NCI-H345 (cell line): ENCODE measurements around the gene LRRIQ1.
"Not testable (repeated sequence)": the region's sequence is repeated elsewhere in the genome, so short reads cannot be mapped to it uniquely, and the experiment has no call there.

Experiments
- DNase-seq: peaks from one replicate; lab custom pipeline; 2025; lab: John Stamatoyannopoulos, UW

The LRRIQ1 gene

GRCh38 chr12:85036234-85036707 lies at the start of gene LRRIQ1, which contains the start of gene TSPAN19:
LRRIQ1 (plus strand) TSS chr12:85036351; CDS start chr12:85038177, 1,826 bp downstream.
TSPAN19 (minus strand) TSS chr12:85036277; CDS start chr12:85029946, 6,331 bp downstream.
- DNase-seq: peak; percentile 94

- peak; percentile 50 for DNase-seq
Measured at GRCh38 chr12:84986586-84986985, 49.6 kb upstream of the LRRIQ1 start.

GRCh38 chr12:84994426-84994825 lies 41.7 kb upstream of the LRRIQ1 start:
- DNase-seq: peak; percentile 3

GRCh38 chr12:84995641-84996040 lies 40.5 kb upstream of the LRRIQ1 start:
- no peak for DNase-seq

GRCh38 chr12:84996759-84997158 lies 39.4 kb upstream of the LRRIQ1 start:
- no peak for DNase-seq

GRCh38 chr12:84998341-84998740 lies 37.8 kb upstream of the LRRIQ1 start:
- no peak for DNase-seq

- no peak for DNase-seq
Measured at GRCh38 chr12:85000729-85001128, 35.4 kb upstream of the LRRIQ1 start.

- no peak for DNase-seq
Measured at GRCh38 chr12:85002778-85003296, 33.3 kb upstream of the LRRIQ1 start.

- no peak for DNase-seq
Measured at GRCh38 chr12:85004204-85004603, 31.9 kb upstream of the LRRIQ1 start.

GRCh38 chr12:85005047-85005446 lies 31.1 kb upstream of the LRRIQ1 start:
- DNase-seq: not testable (repeated sequence)

GRCh38 chr12:85005615-85006014 lies 30.5 kb upstream of the LRRIQ1 start:
- DNase-seq: no peak

GRCh38 chr12:85006206-85006605 lies 29.9 kb upstream of the LRRIQ1 start:
- DNase-seq: no peak

GRCh38 chr12:85007836-85008235 lies 28.3 kb upstream of the LRRIQ1 start:
- no peak for DNase-seq

- no peak for DNase-seq
Measured at GRCh38 chr12:85016413-85016812, 19.7 kb upstream of the LRRIQ1 start.

GRCh38 chr12:85017133-85017532 lies 19.0 kb upstream of the LRRIQ1 start:
- DNase-seq: no peak

GRCh38 chr12:85017618-85018017 lies 18.5 kb upstream of the LRRIQ1 start:
- DNase-seq: no peak

- no peak for DNase-seq
Measured at GRCh38 chr12:85018098-85018497, 18.1 kb upstream of the LRRIQ1 start.

GRCh38 chr12:85029456-85029855 lies 6.7 kb upstream of the LRRIQ1 start:
- DNase-seq: peak; percentile 36

- peak; percentile 20 for DNase-seq
Measured at GRCh38 chr12:85036733-85037132, 582 bp downstream of the LRRIQ1 start.

- no peak for DNase-seq
Measured at GRCh38 chr12:85041395-85041794, 5.2 kb downstream of the LRRIQ1 start.

GRCh38 chr12:85043829-85044228 lies 7.7 kb downstream of the LRRIQ1 start:
- DNase-seq: no peak

- DNase-seq: peak; percentile 41
Measured at GRCh38 chr12:85057370-85057963, 21.3 kb downstream of the LRRIQ1 start.

- no peak for DNase-seq
Measured at GRCh38 chr12:85058339-85058738, 22.2 kb downstream of the LRRIQ1 start.

- DNase-seq: no peak
Measured at GRCh38 chr12:85059594-85059993, 23.4 kb downstream of the LRRIQ1 start.
